GM21723 (cell line): Measurements from ENCODE around the gene EMCN.
"Not testable (repeated sequence)": the region's sequence is repeated elsewhere in the genome, so short reads cannot be mapped to it uniquely, and the experiment has no call there.

Experiments
- ATAC-seq: cut with Tn5 transposase; IDR thresholded peaks from one replicate; pipeline ENCODE4 v1.9.1; 2021; ENCODE audit warnings: mild to moderate bottlenecking, moderate library complexity; ENCODE audit not compliant: unreplicated experiment

Gene EMCN

DNA sequence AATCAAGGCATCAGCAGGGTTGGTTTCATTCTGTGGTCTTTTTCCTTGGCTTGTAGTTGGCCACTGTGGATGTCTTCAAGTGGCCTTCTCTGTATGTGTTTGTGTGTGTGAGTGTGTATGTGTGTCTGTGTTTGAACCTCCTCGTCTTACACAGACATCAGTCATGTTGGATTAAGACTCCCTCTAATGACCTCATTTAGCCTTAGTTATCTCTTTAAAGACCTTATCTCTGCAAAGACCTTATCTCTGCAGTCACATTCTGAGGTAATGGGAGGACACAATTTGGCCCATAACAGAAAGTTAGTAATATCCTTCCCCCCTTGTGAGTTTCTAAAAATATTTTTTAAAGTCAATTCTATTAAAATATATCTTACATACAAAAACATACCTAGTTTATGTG lies 126.7 kb downstream of the EMCN start:
- no peak for ATAC-seq

- no peak for ATAC-seq
These were observed 131.6 kb downstream of the EMCN start for GRCh38 chr4:100386270-100386669.

DNA sequence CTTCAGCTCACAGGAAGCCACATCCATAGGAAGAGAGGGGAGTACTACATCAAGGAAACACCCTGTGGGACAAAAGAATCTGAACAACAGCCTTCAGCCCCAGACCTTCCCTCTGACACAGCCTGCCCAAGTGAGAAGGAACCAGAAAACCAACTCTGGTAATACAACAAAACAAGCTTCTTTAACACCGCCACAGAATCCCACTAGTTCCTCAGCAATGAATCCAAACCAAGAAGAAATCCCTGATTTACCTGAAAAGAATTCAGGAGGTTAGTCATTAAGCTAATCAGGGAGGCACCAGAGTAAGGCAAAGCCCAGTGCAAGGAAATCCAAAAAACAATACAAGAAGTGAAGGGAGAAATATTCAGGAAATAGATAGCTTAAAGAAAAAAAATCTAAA lies 137.4 kb downstream of the EMCN start:
- not testable (repeated sequence) for ATAC-seq

GRCh38 chr4:100379583-100380105 lies 138.2 kb downstream of the EMCN start:
- no peak for ATAC-seq

GRCh38 chr4:100372432-100372831 lies 145.4 kb downstream of the EMCN start:
- ATAC-seq = no peak

- no peak for ATAC-seq
These were observed 148.0 kb downstream of the EMCN start for GRCh38 chr4:100369871-100370270.

GRCh38 chr4:100367451-100367850 lies 150.4 kb downstream of the EMCN start:
- ATAC-seq = no peak

- ATAC-seq = no peak
These were observed 151.6 kb downstream of the EMCN start for GRCh38 chr4:100366213-100366612.

DNA sequence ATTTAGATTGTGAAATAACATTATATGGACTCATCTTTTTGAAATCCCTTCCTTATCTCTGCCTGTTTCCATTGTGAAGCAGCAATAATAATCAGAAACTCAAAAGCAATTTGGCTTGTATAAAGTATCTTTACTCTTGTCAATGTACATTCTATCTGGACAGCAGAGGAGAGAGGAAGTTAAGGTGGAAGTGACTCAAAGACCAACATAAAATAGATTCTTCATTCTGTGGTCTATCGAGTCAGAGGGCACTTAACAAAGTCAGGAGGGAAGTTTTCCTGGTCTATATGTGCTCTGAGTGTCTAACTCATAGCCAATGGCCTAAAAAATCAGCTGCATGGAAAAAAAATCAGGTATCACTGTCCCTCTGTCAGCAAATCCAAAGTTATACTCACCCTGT lies 155.5 kb downstream of the EMCN start:
- ATAC-seq = no peak

- ATAC-seq = no peak
These were observed 156.5 kb downstream of the EMCN start for GRCh38 chr4:100361336-100361735.

- no peak for ATAC-seq
These were observed 157.6 kb downstream of the EMCN start for GRCh38 chr4:100360211-100360610.

- no peak for ATAC-seq
These were observed 158.4 kb downstream of the EMCN start for GRCh38 chr4:100359441-100359840.

DNA sequence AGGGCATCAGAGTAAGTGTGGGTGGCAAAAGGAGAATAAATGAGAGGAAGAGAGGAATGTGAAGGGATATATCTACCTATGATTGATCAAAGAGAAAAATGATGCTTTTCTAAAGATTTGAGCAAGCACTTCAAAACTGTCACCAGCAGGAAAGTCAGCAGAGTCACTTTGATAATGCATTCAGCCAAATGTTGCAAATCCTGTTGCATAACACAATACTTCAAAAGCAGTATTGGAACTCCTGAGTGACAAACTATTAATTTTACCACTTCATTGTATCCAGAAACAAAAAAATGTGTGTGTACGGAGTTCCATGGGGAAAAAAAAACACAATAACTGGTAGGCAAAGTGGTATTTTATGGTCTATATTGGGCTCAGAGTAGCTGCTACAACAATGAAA lies 160.3 kb downstream of the EMCN start:
- no peak for ATAC-seq

DNA sequence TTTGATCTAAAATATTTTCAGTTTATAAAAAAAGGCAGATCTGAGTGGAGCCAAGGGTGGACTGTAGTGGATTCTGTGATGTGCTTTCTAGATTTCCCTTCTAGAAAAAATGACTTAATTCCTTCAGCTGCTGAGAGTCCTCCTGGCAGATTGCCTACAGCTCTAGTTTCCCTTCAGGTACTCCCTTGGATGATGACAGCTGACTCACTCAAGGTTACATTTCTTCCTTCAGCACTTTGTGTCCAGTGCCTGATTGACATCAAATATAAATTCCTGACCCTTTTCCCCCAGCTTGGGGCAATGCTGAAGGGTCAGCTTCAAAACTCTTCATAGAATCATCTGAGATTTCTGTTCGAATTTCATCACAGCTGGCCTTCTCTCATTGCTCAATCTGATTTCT lies 161.7 kb downstream of the EMCN start:
- no peak for ATAC-seq

DNA sequence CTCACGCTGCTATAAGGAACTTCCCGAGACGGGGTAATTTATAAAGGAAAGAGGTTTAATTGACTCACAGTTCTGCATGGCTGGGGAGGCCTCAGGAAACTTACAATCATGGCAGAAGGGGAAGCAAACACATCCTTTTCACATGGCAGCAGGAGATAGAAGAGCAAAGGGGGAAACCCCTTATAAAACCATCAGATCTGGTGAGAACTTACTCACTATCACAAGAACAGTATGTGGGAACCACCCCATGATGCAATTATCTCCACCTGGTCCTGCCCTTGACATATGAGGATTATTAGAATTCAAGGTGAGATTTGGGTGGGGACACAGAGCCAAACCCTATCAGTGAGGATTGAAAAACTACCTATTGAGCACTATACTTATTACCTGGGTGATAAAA lies 165.5 kb downstream of the EMCN start:
- not testable (repeated sequence) for ATAC-seq

- no peak for ATAC-seq
These were observed 169.3 kb downstream of the EMCN start for GRCh38 chr4:100348473-100348872.

DNA sequence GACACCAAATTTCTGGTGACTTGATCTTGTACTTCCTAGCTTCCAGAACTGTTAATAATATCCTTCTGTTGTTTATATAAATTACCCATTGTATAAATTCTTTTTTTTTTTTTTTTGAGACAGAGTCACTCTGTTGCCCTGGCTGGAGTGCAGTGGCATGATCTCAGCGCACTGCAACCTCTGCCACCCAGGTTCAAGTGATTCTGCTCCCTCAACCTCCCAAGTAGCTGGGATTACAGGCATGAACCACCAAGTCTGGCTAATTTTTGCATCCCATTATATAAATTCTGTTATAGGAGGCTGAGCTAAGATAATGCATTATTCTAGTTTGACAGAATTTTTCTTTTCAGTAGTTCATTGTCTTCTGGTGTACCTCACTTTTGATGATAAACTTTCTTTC lies 170.6 kb downstream of the EMCN start:
- no peak for ATAC-seq

DNA sequence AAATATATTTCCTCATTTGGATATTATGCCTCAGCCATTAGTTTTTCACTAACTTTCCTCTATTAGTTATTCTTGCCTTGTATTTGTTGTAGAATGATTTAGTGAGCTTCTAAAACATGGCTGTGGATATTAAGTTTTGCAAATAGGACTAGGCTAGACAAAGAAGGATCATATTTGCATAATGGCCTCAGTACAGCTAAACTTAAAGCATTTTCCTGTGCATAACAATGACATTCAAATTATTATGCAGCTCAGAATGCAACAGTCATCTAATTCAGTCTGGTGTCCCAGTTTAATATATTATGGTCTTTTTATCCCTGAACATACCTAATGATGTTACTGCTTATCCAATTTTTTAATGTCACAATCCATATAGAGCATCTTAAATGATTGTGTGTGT lies 172.2 kb downstream of the EMCN start:
- ATAC-seq = no peak
